Liver (tissue), 3 donors: ENCODE data around the gene RBM38.
"Not testable (repeated sequence)": the region's sequence is repeated elsewhere in the genome, so short reads cannot be mapped to it uniquely, and the experiment has no call there.

Experiments used
- CTCF ChIP-seq: fragments of 150-350 bp; IDR thresholded peaks from 2 replicates; pipeline ENCODE4 v1.5.1; 2017; ENCODE audit warnings: improper control_type of control experiment, low read depth, low read length; ENCODE audit not compliant: missing input control
- JUND ChIP-seq, 2 donors: IDR thresholded peaks; 2 replicates each; pipeline ENCODE4 v1.6.1; 2016; ENCODE audit warnings: antibody characterized with exemption in 2 of 2
- MAX ChIP-seq: IDR thresholded peaks from 2 replicates; pipeline ENCODE4 v1.6.1; 2016; ENCODE audit warnings: antibody characterized with exemption
- SP1 ChIP-seq: IDR thresholded peaks from 2 replicates; pipeline ENCODE4 v1.6.1; 2018; ENCODE audit warnings: antibody characterized with exemption, mild to moderate bottlenecking
- donor health status: healthy.
- donor health status: healthy.

GRCh38 chr20:57430201-57430596 is 39.0 kb downstream of the RBM38 start:
- not testable (repeated sequence) for TF ChIP-seq CTCF; JUND (IDR thresholded peaks at IDR 0.05); MAX; SP1
